ENCODE measurements around the gene LMCD1. TPM values are rescaled to one million over a fixed set of nuclear protein-coding genes. Genes with fewer than 3 reads are reported as not detected.
A peak's percentile ranks its signal among the peaks of the same experiment; 100 is the strongest.

Gene LMCD1
- total and polyA plus RNA-seq, 2 of the 4 experiments (the other 2 are of a cell fraction): 50.0 to 53.8 TPM

- TF ChIP-seq, protein P1, sequence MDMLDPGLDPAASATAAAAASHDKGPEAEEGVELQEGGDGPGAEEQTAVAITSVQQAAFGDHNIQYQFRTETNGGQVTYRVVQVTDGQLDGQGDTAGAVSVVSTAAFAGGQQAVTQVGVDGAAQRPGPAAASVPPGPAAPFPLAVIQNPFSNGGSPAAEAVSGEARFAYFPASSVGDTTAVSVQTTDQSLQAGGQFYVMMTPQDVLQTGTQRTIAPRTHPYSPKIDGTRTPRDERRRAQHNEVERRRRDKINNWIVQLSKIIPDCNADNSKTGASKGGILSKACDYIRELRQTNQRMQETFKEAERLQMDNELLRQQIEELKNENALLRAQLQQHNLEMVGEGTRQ (IDR thresholded peaks at IDR 0.05; ENCODE audit: low read depth, low read length): no peak
- no peak for TF ChIP-seq MAFK (IDR thresholded peaks at IDR 0.05; ENCODE audit: low read depth, low read length)
Observed at GRCh38 chr3:8536096-8537056, 34.8 kb downstream of the LMCD1 start (continued).

DNA sequence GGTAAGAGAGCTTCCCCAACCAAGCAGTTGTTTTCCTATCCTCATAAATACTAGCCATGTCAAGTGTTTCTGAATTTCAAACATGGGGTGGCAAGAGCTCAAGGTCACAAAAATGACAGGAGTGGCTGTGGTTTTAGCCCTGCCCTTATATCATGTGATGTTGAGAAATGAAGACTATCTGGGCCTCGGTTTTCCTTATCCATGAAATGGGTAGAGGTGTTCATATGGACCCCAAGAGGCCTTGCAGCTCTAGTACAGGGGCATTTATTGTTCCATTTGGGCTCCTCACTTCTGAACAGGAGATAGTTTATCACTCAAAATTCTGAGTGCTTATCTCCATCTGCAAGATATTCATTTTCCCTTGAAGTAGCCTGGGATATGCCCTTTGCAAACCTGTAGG, 35.8 kb downstream of the LMCD1 start:
- no peak overlapping the region for H3K9ac ChIP-seq (ENCODE audit: low read depth, low read length)
- intact Hi-C loops (cut with micrococcal nuclease): loop anchor here (5.0 to 10.0 kb wide), 2 partner anchors 35 to 93 kb away; partner anchors contain the start of gene LMCD1
- no peak overlapping the region for H3K4me2 ChIP-seq (ENCODE audit: low read depth, low read length)
- H2BK20ac ChIP-seq (ENCODE audit: low read depth, low read length): peak overlapping the region; percentile 53; the same call in 1 of the 2 replicates
- peak overlapping the region in 1 of 2 experiments; percentile 36; a peak in 1 of 4 replicates for H4K8ac ChIP-seq (ENCODE audit: low read depth in 2 of 2, low read length in 2 of 2)
- peak overlapping the region; percentile 45; the same call in 1 of the 2 replicates for H2AK5ac ChIP-seq (ENCODE audit: low read depth, low read length)
- no peaks in the 10 kb centered on the region for H3K27me3 ChIP-seq (ENCODE audit: control insufficient read depth, insufficient read depth, low read length)
- H2AK9ac ChIP-seq (replicated peaks; ENCODE audit: low read depth, low read length, poor library complexity): no peak overlapping the region
- H2BK120ac ChIP-seq (ENCODE audit: low read depth, low read length): peak overlapping the region; percentile 62
- peak overlapping the region; percentile 42; the same call in 1 of the 2 replicates for H3K14ac ChIP-seq (replicated peaks; ENCODE audit: low read depth, low read length)
- CTCF ChIA-PET: interaction anchor here (0.6 to 1.3 kb wide), 2 partner anchors 36 to 43 kb away, joined by 5 to 9 read pairs; partner anchors contain the start of gene LMCD1
- peaks cover 22% of the 10 kb centered on the region for H3K9me1 ChIP-seq (ENCODE audit: insufficient read depth, low read length)
- no peak for DNase-seq
- H4K20me1 ChIP-seq (ENCODE audit: insufficient read depth, low read length): no peaks in the 10 kb centered on the region
- peaks cover 25% of the 10 kb centered on the region for H3K4me1 ChIP-seq (ENCODE audit: control insufficient read depth, insufficient read depth, low read length)
- no peak overlapping the region for H2AFZ ChIP-seq (replicated peaks; ENCODE audit: low read length, poor library complexity)
- peaks cover 0 to 15% of the 10 kb centered on the region in 2 experiments; a peak in 3 of 4 replicates for H3K79me1 ChIP-seq (ENCODE audit: low read depth in 1 of 2, low read length in 2 of 2)
- H3K9me3 ChIP-seq (ENCODE audit: control insufficient read depth, insufficient read depth, low read length): no peaks in the 10 kb centered on the region
- no peak for ATAC-seq (ENCODE audit: low read depth)
- BruUV-seq (replicated peaks): no TSS peak
- H3K23ac ChIP-seq (ENCODE audit: low read depth, low read length): no peak overlapping the region
- no peak overlapping the region for H3K4me3 ChIP-seq (ENCODE audit: insufficient read depth, low read depth, low read length)
- dilution Hi-C loops (cut with HindIII; ENCODE audit: low sequenced_read_pairs, unreplicated experiment): no loop called here
- H3K36me3 ChIP-seq (ENCODE audit: control insufficient read depth, insufficient read depth, low read length): peaks cover 27% of the 10 kb centered on the region
- POLR2A ChIA-PET (ENCODE audit: unreplicated experiment): no interaction called here
- H2BK15ac ChIP-seq (ENCODE audit: low read depth, low read length): peak overlapping the region; percentile 54; the same call in 1 of the 3 replicates
- peak overlapping the region; percentile 69; the same call in 1 of the 2 replicates for H3K27ac ChIP-seq (ENCODE audit: insufficient read depth, low read length)
- H4K91ac ChIP-seq (ENCODE audit: insufficient read depth, low read depth, low read length): peak overlapping the region; percentile 78; the same call in 1 of the 2 replicates
- peak overlapping the region; percentile 80 for H3K4ac ChIP-seq (ENCODE audit: low read depth, low read length)
- H3K18ac ChIP-seq (ENCODE audit: low read depth, low read length): peak overlapping the region; percentile 26
- peak overlapping the region; percentile 22; the same call in 1 of the 2 replicates for H4K5ac ChIP-seq (ENCODE audit: low read depth, low read length)
- no CpG with 5 or more reads among the region's 1 CpG for WGBS, 2 experiments (ENCODE audit: extremely low coverage in 2 of 2, insufficient read length in 1 of 2)
- no peak overlapping the region for H2BK5ac ChIP-seq (ENCODE audit: low read depth, low read length, poor library complexity, severe bottlenecking)
- no peak overlapping the region for H3K56ac ChIP-seq (ENCODE audit: extremely low read depth, insufficient read depth, low read length)
- in situ Hi-C loops (cut with MboI; ENCODE audit: low sequenced_read_pairs): no loop called here
- TF ChIP-seq POLR2A (IDR thresholded peaks at IDR 0.05; ENCODE audit: low read depth, low read length) (no peak), MXI1 (IDR thresholded peaks at IDR 0.05; ENCODE audit: borderline replicate concordance, low read depth, low read length) (no peak), RCOR1 (IDR thresholded peaks at IDR 0.05; ENCODE audit: insufficient replicate concordance, low read length) (no peak), FOS (IDR thresholded peaks at IDR 0.05; ENCODE audit: low read depth, low read length) (no peak), SMC3 (IDR thresholded peaks at IDR 0.05; ENCODE audit: low read depth, low read length) (no peak), CTCF (conservative IDR thresholded peaks at IDR 0.05; ENCODE audit: low read depth, low read length) (no peak)
- TF ChIP-seq, protein P2, sequence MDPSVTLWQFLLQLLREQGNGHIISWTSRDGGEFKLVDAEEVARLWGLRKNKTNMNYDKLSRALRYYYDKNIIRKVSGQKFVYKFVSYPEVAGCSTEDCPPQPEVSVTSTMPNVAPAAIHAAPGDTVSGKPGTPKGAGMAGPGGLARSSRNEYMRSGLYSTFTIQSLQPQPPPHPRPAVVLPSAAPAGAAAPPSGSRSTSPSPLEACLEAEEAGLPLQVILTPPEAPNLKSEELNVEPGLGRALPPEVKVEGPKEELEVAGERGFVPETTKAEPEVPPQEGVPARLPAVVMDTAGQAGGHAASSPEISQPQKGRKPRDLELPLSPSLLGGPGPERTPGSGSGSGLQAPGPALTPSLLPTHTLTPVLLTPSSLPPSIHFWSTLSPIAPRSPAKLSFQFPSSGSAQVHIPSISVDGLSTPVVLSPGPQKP (IDR thresholded peaks at IDR 0.05; ENCODE audit: borderline replicate concordance, low read depth, low read length): no peak

Measured in IMR-90 (cell line).